HEK293 (cell line): ENCODE results near the gene IWS1.
A peak's percentile ranks its signal among the peaks of the same experiment; 100 is the strongest.

Experiments used
- HOXC10 ChIP-seq: sonication (generic); formaldehyde crosslinking; IDR thresholded peaks from 2 replicates; pipeline ENCODE4 v1.8.1; 2023; ENCODE audit warnings: mild to moderate bottlenecking, missing genetic modification reagents
- HOXD13 ChIP-seq: sonication (generic); formaldehyde crosslinking; IDR thresholded peaks from 2 replicates; pipeline ENCODE4 v1.8.0; 2022; ENCODE audit warnings: missing genetic modification reagents, borderline replicate concordance
- MEIS1 ChIP-seq: sonication (generic); formaldehyde crosslinking; IDR thresholded peaks from 2 replicates; pipeline ENCODE4 v1.8.1; 2022; ENCODE audit warnings: missing genetic modification reagents, mild to moderate bottlenecking, borderline replicate concordance
- PRDM2 ChIP-seq: fragments of 450-650 bp; formaldehyde crosslinking; IDR thresholded peaks from 2 replicates; pipeline ENCODE4 v1.5.1; 2016; ENCODE audit warnings: missing biosample characterization, missing genetic modification characterization, borderline replicate concordance
- YY2 ChIP-seq: fragments of 450-650 bp; formaldehyde crosslinking; IDR thresholded peaks from 2 replicates; pipeline ENCODE4 v1.5.1; 2016; ENCODE audit warnings: missing biosample characterization, missing genetic modification characterization
- ZBTB10 ChIP-seq: fragments of 450-650 bp; formaldehyde crosslinking; IDR thresholded peaks from 2 replicates; pipeline ENCODE4 v1.5.1; 2016; ENCODE audit warnings: missing biosample characterization, missing genetic modification characterization
- ZBTB11 ChIP-seq: fragments of 450-650 bp; formaldehyde crosslinking; conservative IDR thresholded peaks from 2 replicates; pipeline ENCODE4 v1.5.1; 2016; ENCODE audit warnings: low read depth, missing biosample characterization, missing genetic modification characterization
- ZFHX2 ChIP-seq: fragments of 450-650 bp; formaldehyde crosslinking; conservative IDR thresholded peaks from 2 replicates; pipeline ENCODE4 v1.5.1; 2016; ENCODE audit warnings: missing biosample characterization, missing genetic modification characterization
- ZFP3 ChIP-seq: fragments of 450-650 bp; formaldehyde crosslinking; IDR thresholded peaks from 2 replicates; pipeline ENCODE4 v1.5.1; 2016; ENCODE audit warnings: low read depth, missing biosample characterization, missing genetic modification characterization
- ZNF140 ChIP-seq: fragments of 450-650 bp; formaldehyde crosslinking; IDR thresholded peaks from 2 replicates; pipeline ENCODE4 v1.5.1; 2016; ENCODE audit warnings: missing biosample characterization, missing genetic modification characterization
- ZNF19 ChIP-seq: fragments of 450-650 bp; formaldehyde crosslinking; IDR thresholded peaks from 2 replicates; pipeline ENCODE4; 2016; ENCODE audit warnings: missing biosample characterization, missing genetic modification characterization, low read depth
- ZNF202 ChIP-seq: fragments of 450-650 bp; formaldehyde crosslinking; IDR thresholded peaks from 2 replicates; pipeline ENCODE4 v1.5.1; 2016; ENCODE audit warnings: missing biosample characterization, missing genetic modification characterization, borderline replicate concordance
- ZNF266 ChIP-seq: fragments of 450-650 bp; formaldehyde crosslinking; IDR thresholded peaks from 2 replicates; pipeline ENCODE4 v1.5.1; 2016; ENCODE audit warnings: missing biosample characterization, missing genetic modification characterization, low read depth
- ZNF274 ChIP-seq, 2 experiments: fragments of 200-500 bp in 1 of 2; fragments of 450-650 bp in 1 of 2; sonication (Bioruptor generic) in 1 of 2; formaldehyde crosslinking in 1 of 2; IDR thresholded peaks; 2 replicates each; pipeline versions ENCODE4 v1.5.1 to v1.6.1; 2014 to 2016; ENCODE audit warnings: borderline replicate concordance in 1 of 2, inconsistent platforms in 1 of 2, low read length in 1 of 2, missing biosample characterization in 1 of 2, missing genetic modification characterization in 1 of 2
- ZNF362 ChIP-seq: fragments of 450-650 bp; formaldehyde crosslinking; IDR thresholded peaks from 2 replicates; pipeline ENCODE4 v1.5.1; 2016; ENCODE audit warnings: missing biosample characterization, missing genetic modification characterization
- ZNF416 ChIP-seq: fragments of 450-650 bp; formaldehyde crosslinking; IDR thresholded peaks from 2 replicates; pipeline ENCODE4 v1.5.1; 2016; ENCODE audit warnings: missing biosample characterization, missing genetic modification characterization
- ZNF530 ChIP-seq: fragments of 450-650 bp; formaldehyde crosslinking; IDR thresholded peaks from 2 replicates; pipeline ENCODE4 v1.5.1; 2016; ENCODE audit warnings: low read depth, missing biosample characterization, missing genetic modification characterization
- ZNF549 ChIP-seq: fragments of 450-650 bp; IDR thresholded peaks from 2 replicates; pipeline ENCODE4 v1.5.1; 2018; ENCODE audit warnings: missing biosample characterization, missing genetic modification characterization, mild to moderate bottlenecking, inconsistent platforms, moderate library complexity
- ZNF626 ChIP-seq: fragments of 450-650 bp; sonication (Bioruptor Pico); formaldehyde crosslinking; IDR thresholded peaks from 2 replicates; pipeline ENCODE4 v1.5.1; 2018; ENCODE audit warnings: missing biosample characterization, missing genetic modification characterization, inconsistent platforms
- ZNF629 ChIP-seq: fragments of 450-650 bp; formaldehyde crosslinking; IDR thresholded peaks from 2 replicates; pipeline ENCODE4 v1.5.1; 2017; ENCODE audit warnings: missing biosample characterization, missing genetic modification characterization
- ZNF660 ChIP-seq: fragments of 450-650 bp; IDR thresholded peaks from 2 replicates; pipeline ENCODE4 v1.5.1; 2018; ENCODE audit warnings: missing biosample characterization, mild to moderate bottlenecking, missing genetic modification characterization
- TF ChIP-seq, protein P1 (sequence below): fragments of 450-650 bp; formaldehyde crosslinking; IDR thresholded peaks from 2 replicates; pipeline ENCODE4 v1.5.1; 2017; ENCODE audit warnings: missing biosample characterization, mild to moderate bottlenecking, missing genetic modification characterization, moderate library complexity
- TF ChIP-seq, protein P2 (sequence below): fragments of 450-650 bp; formaldehyde crosslinking; IDR thresholded peaks from 2 replicates; pipeline ENCODE4 v1.5.1; 2016; ENCODE audit warnings: missing biosample characterization, missing genetic modification characterization

Gene IWS1

DNA sequence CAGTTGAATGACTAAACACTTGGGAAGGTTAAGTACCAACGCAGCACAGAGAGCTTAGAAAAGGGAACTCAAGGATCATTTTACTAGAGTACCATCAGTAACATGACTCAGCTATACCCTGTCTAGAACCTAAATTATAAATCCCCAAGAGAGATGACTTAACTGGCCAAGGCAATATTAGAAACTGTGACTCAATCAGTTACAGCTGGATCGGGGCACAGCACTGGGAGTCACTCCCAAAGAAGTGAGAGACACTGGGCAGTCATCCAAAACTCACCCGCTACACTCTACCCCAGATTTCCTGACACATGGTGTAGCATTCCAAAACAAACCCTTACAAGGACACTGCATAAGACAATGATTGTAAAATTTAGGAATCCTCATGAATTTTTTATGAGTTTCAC is 17.7 kb downstream of the IWS1 start (continued):
- no peak for TF ChIP-seq PRDM2 (tag by site-specific recombination)
- TF ChIP-seq ZFP3: no peak
- no peak for TF ChIP-seq ZNF626 (tag by site-specific recombination)
- TF ChIP-seq, protein P1, sequence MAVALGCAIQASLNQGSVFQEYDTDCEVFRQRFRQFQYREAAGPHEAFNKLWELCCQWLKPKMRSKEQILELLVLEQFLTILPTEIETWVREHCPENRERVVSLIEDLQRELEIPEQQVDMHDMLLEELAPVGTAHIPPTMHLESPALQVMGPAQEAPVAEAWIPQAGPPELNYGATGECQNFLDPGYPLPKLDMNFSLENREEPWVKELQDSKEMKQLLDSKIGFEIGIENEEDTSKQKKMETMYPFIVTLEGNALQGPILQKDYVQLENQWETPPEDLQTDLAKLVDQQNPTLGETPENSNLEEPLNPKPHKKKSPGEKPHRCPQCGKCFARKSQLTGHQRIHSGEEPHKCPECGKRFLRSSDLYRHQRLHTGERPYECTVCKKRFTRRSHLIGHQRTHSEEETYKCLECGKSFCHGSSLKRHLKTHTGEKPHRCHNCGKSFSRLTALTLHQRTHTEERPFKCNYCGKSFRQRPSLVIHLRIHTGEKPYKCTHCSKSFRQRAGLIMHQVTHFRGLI (tag by site-specific recombination): no peak
- TF ChIP-seq ZNF549 (tag by site-specific recombination): no peak
- TF ChIP-seq ZNF19 (tag by site-specific recombination): no peak
- TF ChIP-seq, protein P2, sequence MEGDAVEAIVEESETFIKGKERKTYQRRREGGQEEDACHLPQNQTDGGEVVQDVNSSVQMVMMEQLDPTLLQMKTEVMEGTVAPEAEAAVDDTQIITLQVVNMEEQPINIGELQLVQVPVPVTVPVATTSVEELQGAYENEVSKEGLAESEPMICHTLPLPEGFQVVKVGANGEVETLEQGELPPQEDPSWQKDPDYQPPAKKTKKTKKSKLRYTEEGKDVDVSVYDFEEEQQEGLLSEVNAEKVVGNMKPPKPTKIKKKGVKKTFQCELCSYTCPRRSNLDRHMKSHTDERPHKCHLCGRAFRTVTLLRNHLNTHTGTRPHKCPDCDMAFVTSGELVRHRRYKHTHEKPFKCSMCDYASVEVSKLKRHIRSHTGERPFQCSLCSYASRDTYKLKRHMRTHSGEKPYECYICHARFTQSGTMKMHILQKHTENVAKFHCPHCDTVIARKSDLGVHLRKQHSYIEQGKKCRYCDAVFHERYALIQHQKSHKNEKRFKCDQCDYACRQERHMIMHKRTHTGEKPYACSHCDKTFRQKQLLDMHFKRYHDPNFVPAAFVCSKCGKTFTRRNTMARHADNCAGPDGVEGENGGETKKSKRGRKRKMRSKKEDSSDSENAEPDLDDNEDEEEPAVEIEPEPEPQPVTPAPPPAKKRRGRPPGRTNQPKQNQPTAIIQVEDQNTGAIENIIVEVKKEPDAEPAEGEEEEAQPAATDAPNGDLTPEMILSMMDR (tag by site-specific recombination): no peak
- TF ChIP-seq ZFHX2 (tag by site-specific recombination): no peak
- TF ChIP-seq HOXD13 (CRISPR knock-in tag): no peak
- TF ChIP-seq ZNF530: no peak
- TF ChIP-seq ZNF202: no peak
- no peak for TF ChIP-seq ZNF140 (tag by site-specific recombination)
- no peak for TF ChIP-seq YY2 (tag by site-specific recombination)
- TF ChIP-seq ZNF274 (IDR thresholded peaks at IDR 0.05; ENCODE audit: low read length): no peak
- TF ChIP-seq ZNF274 (tag by site-specific recombination; IDR thresholded peaks at IDR 0.05; ENCODE audit: borderline replicate concordance): no peak
- no peak for TF ChIP-seq MEIS1 (CRISPR knock-in tag)
- TF ChIP-seq ZNF416 (tag by site-specific recombination): no peak
- no peak for TF ChIP-seq ZBTB10
- no peak for TF ChIP-seq ZBTB11 (tag by site-specific recombination)
- peak; percentile 96 for TF ChIP-seq ZNF629 (tag by site-specific recombination)
- peak; percentile 96 for TF ChIP-seq ZNF660 (tag by site-specific recombination)
- no peak for TF ChIP-seq HOXC10 (CRISPR knock-in tag)
- no peak for TF ChIP-seq ZNF362 (tag by site-specific recombination)
- TF ChIP-seq ZNF266 (tag by site-specific recombination): no peak
